Tibial nerve (tissue), 4 donors: ENCODE data around the gene DLGAP1. TPM values are rescaled to one million over a fixed set of nuclear protein-coding genes. Genes with fewer than 3 reads are reported as not detected.

Source experiments
- DNase-seq, 2 donors: peaks; one replicate each; pipeline ENCODE4 v3.0.0-alpha.2; 2019; ENCODE audit warnings: low spot score in 2 of 2
- H3K27ac ChIP-seq, 4 donors: fragments of 200-600 bp; sonication (generic) in 3 of 4; one replicate each; pipeline ENCODE4 v1.5.1; 2017 to 2019; ENCODE audit warnings: mild to moderate bottlenecking in 1 of 4
- H3K27me3 ChIP-seq, 2 donors: fragments of 200-600 bp; sonication (generic) in 1 of 2; one replicate each; pipeline versions ENCODE4 v1.5.1 to v1.6.0; 2017 to 2019
- H3K36me3 ChIP-seq, 3 donors: fragments of 200-600 bp; sonication (generic); one replicate each; pipeline ENCODE4 v1.5.1; 2018 to 2019
- H3K4me1 ChIP-seq, 4 donors: fragments of 200-600 bp; sonication (generic) in 3 of 4; one replicate each; pipeline ENCODE4 v1.5.1; 2017 to 2019
- H3K4me3 ChIP-seq, 4 donors: fragments of 200-600 bp; sonication (generic) in 3 of 4; one replicate each; pipeline ENCODE4 v1.5.1; 2017 to 2019; ENCODE audit warnings: mild to moderate bottlenecking in 1 of 4, moderate library complexity in 1 of 4
- H3K9me3 ChIP-seq, 4 donors: fragments of 200-600 bp; sonication (generic) in 3 of 4; one replicate each; pipeline ENCODE4 v1.5.1; 2017 to 2019
- CTCF ChIP-seq, 5 experiments: fragments of 200-600 bp in 3 of 5; fragments of 450-650 bp in 2 of 5; sonication (generic) in 3 of 5; IDR thresholded peaks; one replicate each; pipeline ENCODE4 v1.5.1; 2016 to 2019; ENCODE audit warnings: antibody characterized with exemption in 5 of 5, mild to moderate bottlenecking in 3 of 5, moderate library complexity in 2 of 5
- EP300 ChIP-seq, 2 donors: sonication (generic); formaldehyde crosslinking; IDR thresholded peaks; one replicate each; pipeline ENCODE4 v1.6.1; 2017; ENCODE audit warnings: antibody characterized with exemption in 2 of 2, mild to moderate bottlenecking in 1 of 2
- POLR2A ChIP-seq, 2 donors: fragments of 450-650 bp; IDR thresholded peaks; one replicate each; pipeline ENCODE4 v1.6.1; 2017; ENCODE audit warnings: antibody characterized with exemption in 2 of 2, mild to moderate bottlenecking in 2 of 2, moderate library complexity in 2 of 2
- WGBS, 2 donors: methylation state at CpG; one replicate each; pipeline ENCODE4 v1.1.5; 2018; 5-methylcytosine and 5-hydroxymethylcytosine counted together
- total RNA-seq, 4 donors: library from RNA; depleted of rRNA; stranded (reverse); fragments of >200 nt; gene quantifications; one replicate each; pipeline ENCODE4 v1.1.0, GENCODE V29; 2016

DLGAP1 gene
- total RNA-seq, 4 donors from 2014 or later = 1.5 to 18.3 (median 2.5) TPM

- no peaks in the 10 kb centered on the region for H3K9me3 ChIP-seq
- H3K27ac ChIP-seq = peak overlapping the region; percentile 93 to 99 (median 97)
- H3K4me1 ChIP-seq = peaks cover 0 to 57% (median 42%) of the 10 kb centered on the region in 4 donors
- WGBS, 2 donors = 0% methylated on average over 17 of the region's 17 CpGs
- H3K4me3 ChIP-seq = peak overlapping the region; percentile 24 to 65 (median 52)
- TF ChIP-seq POLR2A (IDR thresholded peaks at IDR 0.05) (peak; percentile 38 to 48), CTCF (IDR thresholded peaks at IDR 0.05) (peak; percentile 88 to 99 (median 95)), EP300 (IDR thresholded peaks at IDR 0.05) (peak; percentile 85 to 96)
- H3K36me3 ChIP-seq = no peaks in the 10 kb centered on the region
- DNase-seq = peak; percentile 90 to 98
- H3K27me3 ChIP-seq = no peaks in the 10 kb centered on the region
Measured at GRCh38 chr18:3593904-3594759, 861.0 kb downstream of the DLGAP1 start.

GRCh38 chr18:3593381-3593903 is 861.7 kb downstream of the DLGAP1 start:
- Histone ChIP-seq H3K27ac (peak overlapping the region; percentile 93 to 99 (median 97)), H3K36me3 (no peaks in the 10 kb centered on the region), H3K4me3 (peak overlapping the region; percentile 8 to 58 (median 36)), H3K9me3 (no peaks in the 10 kb centered on the region), H3K4me1 (peaks cover 0 to 50% (median 42%) of the 10 kb centered on the region in 4 donors), H3K27me3 (no peaks in the 10 kb centered on the region)
- peak; percentile 8 to 29 for TF ChIP-seq POLR2A (IDR thresholded peaks at IDR 0.05)
- TF ChIP-seq CTCF (IDR thresholded peaks at IDR 0.05) = peak in 1 of 5 experiments; percentile 15
- TF ChIP-seq EP300 (IDR thresholded peaks at IDR 0.05) = peak in 1 of 2 donors; percentile 38
- DNase-seq = peak in 1 of 2 donors; percentile 39
- WGBS, 2 donors = 8 to 10% methylated on average over 11 of the region's 11 CpGs

- H3K9me3 ChIP-seq = no peaks in the 10 kb centered on the region
- peak overlapping the region in 1 of 4 donors; percentile 58 for H3K4me3 ChIP-seq
- peak overlapping the region; percentile 93 to 99 (median 97) for H3K27ac ChIP-seq
- H3K4me1 ChIP-seq = peaks cover 0 to 44% (median 39%) of the 10 kb centered on the region in 4 donors
- DNase-seq = no peak
- WGBS, 2 donors = 65 to 66% methylated on average over 6 of the region's 6 CpGs
- TF ChIP-seq POLR2A (IDR thresholded peaks at IDR 0.05) (no peak), CTCF (IDR thresholded peaks at IDR 0.05) (no peak), EP300 (IDR thresholded peaks at IDR 0.05) (no peak)
- H3K36me3 ChIP-seq = no peaks in the 10 kb centered on the region
- no peaks in the 10 kb centered on the region for H3K27me3 ChIP-seq
Measured at GRCh38 chr18:3592864-3593263, 862.2 kb downstream of the DLGAP1 start.

- no peaks in the 10 kb centered on the region for H3K27me3 ChIP-seq
- no peak overlapping the region for H3K4me3 ChIP-seq
- no peak for TF ChIP-seq EP300 (IDR thresholded peaks at IDR 0.05)
- TF ChIP-seq POLR2A (IDR thresholded peaks at IDR 0.05) = no peak
- no peak for TF ChIP-seq CTCF (IDR thresholded peaks at IDR 0.05)
- 92 to 94% methylated on average over 8 of the region's 8 CpGs for WGBS, 2 donors
- H3K4me1 ChIP-seq = peaks cover 0 to 22% (median 17%) of the 10 kb centered on the region in 4 donors
- no peak for DNase-seq
- H3K9me3 ChIP-seq = no peaks in the 10 kb centered on the region
- H3K36me3 ChIP-seq = no peaks in the 10 kb centered on the region
- H3K27ac ChIP-seq = no peak overlapping the region
Measured at GRCh38 chr18:3590096-3590630, 864.9 kb downstream of the DLGAP1 start.
